ENCODE measurements around the gene SNX15.

- TF ChIP-seq ARNT (IDR thresholded peaks at IDR 0.05) (no peak), SUZ12 (IDR thresholded peaks at IDR 0.05) (no peak), BHLHE40 (IDR thresholded peaks at IDR 0.05; ENCODE audit: borderline replicate concordance) (no peak), HDGF (IDR thresholded peaks at IDR 0.05; ENCODE audit: borderline replicate concordance) (no peak), LEF1 (IDR thresholded peaks at IDR 0.05; ENCODE audit: borderline replicate concordance) (no peak), NFRKB (IDR thresholded peaks at IDR 0.05) (no peak), FOXA1 (IDR thresholded peaks at IDR 0.05) (no peak), ZNF384 (IDR thresholded peaks at IDR 0.05) (no peak), ELF4 (IDR thresholded peaks at IDR 0.05) (no peak)
- TF ChIP-seq, protein P1, sequence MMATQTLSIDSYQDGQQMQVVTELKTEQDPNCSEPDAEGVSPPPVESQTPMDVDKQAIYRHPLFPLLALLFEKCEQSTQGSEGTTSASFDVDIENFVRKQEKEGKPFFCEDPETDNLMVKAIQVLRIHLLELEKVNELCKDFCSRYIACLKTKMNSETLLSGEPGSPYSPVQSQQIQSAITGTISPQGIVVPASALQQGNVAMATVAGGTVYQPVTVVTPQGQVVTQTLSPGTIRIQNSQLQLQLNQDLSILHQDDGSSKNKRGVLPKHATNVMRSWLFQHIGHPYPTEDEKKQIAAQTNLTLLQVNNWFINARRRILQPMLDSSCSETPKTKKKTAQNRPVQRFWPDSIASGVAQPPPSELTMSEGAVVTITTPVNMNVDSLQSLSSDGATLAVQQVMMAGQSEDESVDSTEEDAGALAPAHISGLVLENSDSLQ (IDR thresholded peaks at IDR 0.05), result no peak
Observed at GRCh38 chr11:65067446-65067845, 40.2 kb downstream of the SNX15 start.

All from HEK293T (cell line).